K562 (cell line): Measurements from ENCODE around the gene CATSPER3.

Source experiments
- CTCF ChIP-seq, 3 experiments: IDR thresholded peaks in 2 of 3; conservative IDR thresholded peaks in 1 of 3; 2 replicates each; pipeline ENCODE4 v1.5.1; 2011 to 2012; ENCODE audit warnings: low read length in 3 of 3, mild to moderate bottlenecking in 3 of 3, control low read depth in 2 of 3, improper control_type of control experiment in 1 of 3, inconsistent platforms in 1 of 3, low read depth in 1 of 3, mixed read lengths in 1 of 3, moderate library complexity in 1 of 3; ENCODE audit not compliant: insufficient read depth in 2 of 3
- FOXM1 ChIP-seq, 2 experiments: fragments of 450-650 bp in 1 of 2; sonication (generic) in 1 of 2; formaldehyde crosslinking in 1 of 2; IDR thresholded peaks; 2 replicates each; pipeline versions ENCODE4 v1.6.1 to v1.9.0; 2017 to 2022; ENCODE audit warnings: low read depth in 2 of 2, mild to moderate bottlenecking in 2 of 2, missing genetic modification reagents in 1 of 2, moderate library complexity in 1 of 2
- MYC ChIP-seq, 2 experiments: fragments of 250-450 bp in 1 of 2; sonication (Bioruptor Pico) in 1 of 2; IDR thresholded peaks; 2 replicates each; pipeline versions ENCODE4 v1.5.1 to v1.6.1; 2012 to 2021; ENCODE audit warnings: low read depth in 2 of 2, borderline replicate concordance in 1 of 2, improper control_type of control experiment in 1 of 2, low read length in 1 of 2, mild to moderate bottlenecking in 1 of 2, moderate library complexity in 1 of 2
- NFYB ChIP-seq: IDR thresholded peaks from 2 replicates; pipeline ENCODE4 v1.6.1; 2011; ENCODE audit warnings: mild to moderate bottlenecking, moderate library complexity; ENCODE audit not compliant: insufficient read length; ENCODE audit errors: extremely low read depth
- SIN3A ChIP-seq, 2 experiments: fragments of 150-350 bp in 1 of 2; IDR thresholded peaks; 2 replicates each; pipeline ENCODE4 v1.6.1; 2011 to 2016; ENCODE audit warnings: borderline replicate concordance in 2 of 2, low read depth in 2 of 2, low read length in 2 of 2, mild to moderate bottlenecking in 2 of 2, moderate library complexity in 2 of 2; ENCODE audit not compliant: control insufficient read depth in 1 of 2
- SMAD4 ChIP-seq: fragments of 250-450 bp; sonication (Bioruptor Pico); conservative IDR thresholded peaks from 2 replicates; pipeline ENCODE4 v1.8.0; 2021; ENCODE audit warnings: inconsistent platforms, mild to moderate bottlenecking, moderate library complexity
- ZEB2 ChIP-seq: fragments of 450-650 bp; IDR thresholded peaks from 2 replicates; pipeline ENCODE4 v1.6.1; 2016
- ZNF766 ChIP-seq: fragments of 200-800 bp; sonication (Bioruptor generic); conservative IDR thresholded peaks from 2 replicates; pipeline ENCODE4 v1.6.1; 2016; ENCODE audit warnings: missing genetic modification characterization, missing compliant biosample characterization

GRCh38 chr5:134963098-134963497 lies 4.6 kb upstream of the CATSPER3 start:
- TF ChIP-seq NFYB (no peak), SIN3A (IDR thresholded peaks at IDR 0.05; ENCODE audit: borderline replicate concordance in 2 of 2, control insufficient read depth in 1 of 2, low read depth in 2 of 2, low read length in 2 of 2) (no peak), MYC (IDR thresholded peaks at IDR 0.05; ENCODE audit: low read depth, low read length) (no peak), MYC (CRISPR knock-in tag; IDR thresholded peaks at IDR 0.05; ENCODE audit: borderline replicate concordance, low read depth) (no peak), ZEB2 (no peak), CTCF (IDR thresholded peaks at IDR 0.05 in 2 of 3, conservative IDR thresholded peaks at IDR 0.05 in 1 of 3; ENCODE audit: insufficient read depth in 2 of 3, low read depth in 1 of 3, low read length in 3 of 3) (no peak), SMAD4 (no peak), ZNF766 (CRISPR knock-in tag) (no peak), FOXM1 (IDR thresholded peaks at IDR 0.05; ENCODE audit: low read depth) (no peak), FOXM1 (CRISPR knock-in tag; IDR thresholded peaks at IDR 0.05; ENCODE audit: low read depth) (no peak)
